ENCODE results near the gene PLEKHM3.

PLEKHM3 gene

DNA sequence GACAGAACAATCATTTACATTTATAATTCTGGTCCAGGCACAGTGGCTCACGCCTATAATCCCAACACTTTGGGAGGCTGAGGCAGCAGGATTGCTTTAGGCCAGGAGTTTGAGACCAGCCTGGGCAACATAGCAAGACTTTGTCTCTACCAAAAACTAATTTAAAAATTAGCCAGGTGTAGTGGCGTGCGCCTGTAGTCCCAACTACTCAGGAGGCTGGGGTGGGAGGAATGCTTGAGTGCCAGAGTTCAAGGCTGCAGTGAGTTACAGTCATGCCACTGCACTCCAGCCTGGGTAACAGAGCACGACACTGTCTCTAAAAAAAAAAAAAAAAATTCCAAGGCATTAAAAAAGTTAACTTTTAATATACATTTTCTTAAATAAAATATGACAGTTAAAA lies 88.1 kb downstream of the PLEKHM3 start:
- H3K4me3 ChIP-seq (ENCODE audit: control insufficient read depth, low read depth, low read length), result no peak overlapping the region
- no peak for DNase-seq (ENCODE audit: low read depth)
- TF ChIP-seq, protein P1, sequence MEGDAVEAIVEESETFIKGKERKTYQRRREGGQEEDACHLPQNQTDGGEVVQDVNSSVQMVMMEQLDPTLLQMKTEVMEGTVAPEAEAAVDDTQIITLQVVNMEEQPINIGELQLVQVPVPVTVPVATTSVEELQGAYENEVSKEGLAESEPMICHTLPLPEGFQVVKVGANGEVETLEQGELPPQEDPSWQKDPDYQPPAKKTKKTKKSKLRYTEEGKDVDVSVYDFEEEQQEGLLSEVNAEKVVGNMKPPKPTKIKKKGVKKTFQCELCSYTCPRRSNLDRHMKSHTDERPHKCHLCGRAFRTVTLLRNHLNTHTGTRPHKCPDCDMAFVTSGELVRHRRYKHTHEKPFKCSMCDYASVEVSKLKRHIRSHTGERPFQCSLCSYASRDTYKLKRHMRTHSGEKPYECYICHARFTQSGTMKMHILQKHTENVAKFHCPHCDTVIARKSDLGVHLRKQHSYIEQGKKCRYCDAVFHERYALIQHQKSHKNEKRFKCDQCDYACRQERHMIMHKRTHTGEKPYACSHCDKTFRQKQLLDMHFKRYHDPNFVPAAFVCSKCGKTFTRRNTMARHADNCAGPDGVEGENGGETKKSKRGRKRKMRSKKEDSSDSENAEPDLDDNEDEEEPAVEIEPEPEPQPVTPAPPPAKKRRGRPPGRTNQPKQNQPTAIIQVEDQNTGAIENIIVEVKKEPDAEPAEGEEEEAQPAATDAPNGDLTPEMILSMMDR (conservative IDR thresholded peaks at IDR 0.05; ENCODE audit: control insufficient read depth, insufficient read depth, low read depth, low read length), result no peak

GRCh38 chr2:207936380-207936779 lies 88.9 kb downstream of the PLEKHM3 start:
- H3K4me3 ChIP-seq (ENCODE audit: control insufficient read depth, low read depth, low read length), result no peak overlapping the region
- DNase-seq (ENCODE audit: low read depth), result no peak
- TF ChIP-seq, protein P1 (conservative IDR thresholded peaks at IDR 0.05; ENCODE audit: control insufficient read depth, insufficient read depth, low read depth, low read length), result no peak

GRCh38 chr2:207935991-207936370 lies 89.3 kb downstream of the PLEKHM3 start:
- no peak overlapping the region for H3K4me3 ChIP-seq (ENCODE audit: control insufficient read depth, low read depth, low read length)
- no peak for DNase-seq (ENCODE audit: low read depth)
- TF ChIP-seq, protein P1 (conservative IDR thresholded peaks at IDR 0.05; ENCODE audit: control insufficient read depth, insufficient read depth, low read depth, low read length), result no peak

DNA sequence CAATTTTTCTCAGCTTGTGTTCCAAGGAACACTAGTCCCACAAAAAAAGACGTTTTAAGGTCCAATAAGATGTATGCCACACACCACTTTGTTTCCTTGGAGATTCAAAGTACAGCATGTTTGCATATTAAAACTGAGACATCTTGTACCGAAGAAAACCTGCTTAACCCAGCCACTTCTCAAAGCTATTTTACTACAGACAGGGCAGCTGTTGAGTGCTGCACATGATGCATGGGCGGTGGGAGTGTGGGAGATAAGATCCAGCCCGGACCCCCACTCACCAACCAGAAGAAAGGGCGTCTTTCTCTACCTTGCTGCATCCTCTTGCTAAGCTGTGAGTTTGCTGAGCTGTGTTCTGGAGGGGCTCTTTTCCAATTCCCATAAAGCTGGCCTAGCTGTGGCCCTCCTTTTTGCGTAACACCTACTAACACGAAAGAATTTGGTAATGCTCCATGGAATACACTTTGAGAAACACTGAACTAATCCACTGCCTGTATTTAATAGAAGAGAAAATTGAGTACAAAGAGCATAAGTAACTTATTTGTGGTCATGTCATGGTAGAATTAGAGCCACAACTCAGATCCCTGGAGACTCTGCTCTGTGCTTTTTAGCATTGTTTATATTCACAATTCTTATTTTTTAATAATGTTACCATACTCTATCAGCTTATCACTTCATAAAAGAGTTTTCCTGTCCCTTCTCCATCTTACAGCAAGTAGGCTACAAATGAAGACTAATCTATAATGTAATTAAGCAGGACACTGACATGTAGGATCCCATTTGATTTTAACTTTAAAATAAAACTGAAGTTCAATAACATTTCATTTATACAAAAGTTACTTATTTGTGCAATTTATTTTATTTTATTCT lies 90.0 kb downstream of the PLEKHM3 start:
- no peak overlapping the region for H3K4me3 ChIP-seq (ENCODE audit: control insufficient read depth, low read depth, low read length)
- TF ChIP-seq, protein P1 (conservative IDR thresholded peaks at IDR 0.05; ENCODE audit: control insufficient read depth, insufficient read depth, low read depth, low read length), result no peak
- no peak for DNase-seq (ENCODE audit: low read depth)

GRCh38 chr2:207934720-207935119 lies 90.6 kb downstream of the PLEKHM3 start:
- no peak for DNase-seq (ENCODE audit: low read depth)
- TF ChIP-seq, protein P1 (conservative IDR thresholded peaks at IDR 0.05; ENCODE audit: control insufficient read depth, insufficient read depth, low read depth, low read length), result no peak
- H3K4me3 ChIP-seq (ENCODE audit: control insufficient read depth, low read depth, low read length), result no peak overlapping the region

- TF ChIP-seq, protein P1 (conservative IDR thresholded peaks at IDR 0.05; ENCODE audit: control insufficient read depth, insufficient read depth, low read depth, low read length), result no peak
Observed at GRCh38 chr2:207933396-207934065, 91.8 kb downstream of the PLEKHM3 start.

More at GRCh38 chr2:207933396-207934065, 91.8 kb downstream of the PLEKHM3 start:
- DNase-seq (ENCODE audit: low read depth), result no peak
- H3K4me3 ChIP-seq (ENCODE audit: control insufficient read depth, low read depth, low read length), result no peak overlapping the region
